ENCODE results near the gene ZPBP2. TPM values are rescaled to one million over a fixed set of nuclear protein-coding genes. Genes with fewer than 3 reads are reported as not detected.

Gene ZPBP2
- total RNA-seq, 1 experiment from 2014 or later, result not detected

GRCh38 chr17:39823407-39824054 lies 44.5 kb upstream of the ZPBP2 start:
- DNase-seq (ENCODE audit: low read depth, low spot score) (no peak), ATAC-seq (no peak)
- intact Hi-C loops (cut with micrococcal nuclease), result no loop called here
- no peaks in the 10 kb centered on the region for H3K9me2 ChIP-seq (ENCODE audit: insufficient read depth)
- no peak overlapping the region for H3K9ac ChIP-seq (ENCODE audit: low read length)
- no peaks in the 10 kb centered on the region for H3K27me3 ChIP-seq (ENCODE audit: insufficient read depth, low read length)
- H3K79me2 ChIP-seq (ENCODE audit: insufficient read depth, low read length), result no peaks in the 10 kb centered on the region
- H4K20me1 ChIP-seq (ENCODE audit: insufficient read depth), result no peaks in the 10 kb centered on the region
- TF ChIP-seq RAD21 (IDR thresholded peaks at IDR 0.05; ENCODE audit: low read depth), result no peak
- no peak for TF ChIP-seq SIN3A (IDR thresholded peaks at IDR 0.05; ENCODE audit: low read depth)
- no peak for TF ChIP-seq MAX (IDR thresholded peaks at IDR 0.05)
- no peak for TF ChIP-seq EZH2phosphoT487 (IDR thresholded peaks at IDR 0.05; ENCODE audit: borderline replicate concordance)
- no peak for TF ChIP-seq CEBPB (IDR thresholded peaks at IDR 0.05; ENCODE audit: low read depth)
- no peak for TF ChIP-seq YY1 (IDR thresholded peaks at IDR 0.05; ENCODE audit: extremely low read depth, insufficient replicate concordance, low read depth, low read length)
- TF ChIP-seq, protein P1, sequence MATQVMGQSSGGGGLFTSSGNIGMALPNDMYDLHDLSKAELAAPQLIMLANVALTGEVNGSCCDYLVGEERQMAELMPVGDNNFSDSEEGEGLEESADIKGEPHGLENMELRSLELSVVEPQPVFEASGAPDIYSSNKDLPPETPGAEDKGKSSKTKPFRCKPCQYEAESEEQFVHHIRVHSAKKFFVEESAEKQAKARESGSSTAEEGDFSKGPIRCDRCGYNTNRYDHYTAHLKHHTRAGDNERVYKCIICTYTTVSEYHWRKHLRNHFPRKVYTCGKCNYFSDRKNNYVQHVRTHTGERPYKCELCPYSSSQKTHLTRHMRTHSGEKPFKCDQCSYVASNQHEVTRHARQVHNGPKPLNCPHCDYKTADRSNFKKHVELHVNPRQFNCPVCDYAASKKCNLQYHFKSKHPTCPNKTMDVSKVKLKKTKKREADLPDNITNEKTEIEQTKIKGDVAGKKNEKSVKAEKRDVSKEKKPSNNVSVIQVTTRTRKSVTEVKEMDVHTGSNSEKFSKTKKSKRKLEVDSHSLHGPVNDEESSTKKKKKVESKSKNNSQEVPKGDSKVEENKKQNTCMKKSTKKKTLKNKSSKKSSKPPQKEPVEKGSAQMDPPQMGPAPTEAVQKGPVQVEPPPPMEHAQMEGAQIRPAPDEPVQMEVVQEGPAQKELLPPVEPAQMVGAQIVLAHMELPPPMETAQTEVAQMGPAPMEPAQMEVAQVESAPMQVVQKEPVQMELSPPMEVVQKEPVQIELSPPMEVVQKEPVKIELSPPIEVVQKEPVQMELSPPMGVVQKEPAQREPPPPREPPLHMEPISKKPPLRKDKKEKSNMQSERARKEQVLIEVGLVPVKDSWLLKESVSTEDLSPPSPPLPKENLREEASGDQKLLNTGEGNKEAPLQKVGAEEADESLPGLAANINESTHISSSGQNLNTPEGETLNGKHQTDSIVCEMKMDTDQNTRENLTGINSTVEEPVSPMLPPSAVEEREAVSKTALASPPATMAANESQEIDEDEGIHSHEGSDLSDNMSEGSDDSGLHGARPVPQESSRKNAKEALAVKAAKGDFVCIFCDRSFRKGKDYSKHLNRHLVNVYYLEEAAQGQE (IDR thresholded peaks at IDR 0.05; ENCODE audit: low read depth), result no peak
- no peak for TF ChIP-seq CBX3 (IDR thresholded peaks at IDR 0.05; ENCODE audit: low read depth)
- no peak for TF ChIP-seq TCF7L2 (IDR thresholded peaks at IDR 0.05; ENCODE audit: borderline replicate concordance, extremely low read depth, insufficient read depth, insufficient read length)
- no peak for TF ChIP-seq ZNF274 (IDR thresholded peaks at IDR 0.05; ENCODE audit: low read depth, low read length)
- no peak for TF ChIP-seq FOSL1 (IDR thresholded peaks at IDR 0.05; ENCODE audit: low read depth)
- TF ChIP-seq, protein P2, sequence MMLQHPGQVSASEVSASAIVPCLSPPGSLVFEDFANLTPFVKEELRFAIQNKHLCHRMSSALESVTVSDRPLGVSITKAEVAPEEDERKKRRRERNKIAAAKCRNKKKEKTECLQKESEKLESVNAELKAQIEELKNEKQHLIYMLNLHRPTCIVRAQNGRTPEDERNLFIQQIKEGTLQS (IDR thresholded peaks at IDR 0.05), result no peak
- TF ChIP-seq, protein P3, sequence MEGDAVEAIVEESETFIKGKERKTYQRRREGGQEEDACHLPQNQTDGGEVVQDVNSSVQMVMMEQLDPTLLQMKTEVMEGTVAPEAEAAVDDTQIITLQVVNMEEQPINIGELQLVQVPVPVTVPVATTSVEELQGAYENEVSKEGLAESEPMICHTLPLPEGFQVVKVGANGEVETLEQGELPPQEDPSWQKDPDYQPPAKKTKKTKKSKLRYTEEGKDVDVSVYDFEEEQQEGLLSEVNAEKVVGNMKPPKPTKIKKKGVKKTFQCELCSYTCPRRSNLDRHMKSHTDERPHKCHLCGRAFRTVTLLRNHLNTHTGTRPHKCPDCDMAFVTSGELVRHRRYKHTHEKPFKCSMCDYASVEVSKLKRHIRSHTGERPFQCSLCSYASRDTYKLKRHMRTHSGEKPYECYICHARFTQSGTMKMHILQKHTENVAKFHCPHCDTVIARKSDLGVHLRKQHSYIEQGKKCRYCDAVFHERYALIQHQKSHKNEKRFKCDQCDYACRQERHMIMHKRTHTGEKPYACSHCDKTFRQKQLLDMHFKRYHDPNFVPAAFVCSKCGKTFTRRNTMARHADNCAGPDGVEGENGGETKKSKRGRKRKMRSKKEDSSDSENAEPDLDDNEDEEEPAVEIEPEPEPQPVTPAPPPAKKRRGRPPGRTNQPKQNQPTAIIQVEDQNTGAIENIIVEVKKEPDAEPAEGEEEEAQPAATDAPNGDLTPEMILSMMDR (IDR thresholded peaks at IDR 0.05 in 2 of 3, conservative IDR thresholded peaks at IDR 0.05 in 1 of 3; ENCODE audit: borderline replicate concordance in 1 of 3, insufficient read depth in 1 of 3, low read depth in 2 of 3, low read length in 2 of 3), result no peak
- TF ChIP-seq EGR1 (IDR thresholded peaks at IDR 0.05; ENCODE audit: low read depth), result no peak
- no peak for TF ChIP-seq EZH2 (IDR thresholded peaks at IDR 0.05)
- TF ChIP-seq POLR2AphosphoS5 (IDR thresholded peaks at IDR 0.05; ENCODE audit: low read depth, low read length), result no peak
- no peak for TF ChIP-seq SRF (IDR thresholded peaks at IDR 0.05; ENCODE audit: low read depth)
- ChIA-PET RAD21 (ENCODE audit: low non-redundant PET in 1 of 2, low total read pairs in 2 of 2, uncharacterized antibody in 2 of 2, unreplicated experiment in 2 of 2) (no interaction called here), POLR2A (no interaction called here), CTCF (no interaction called here)
- no peaks in the 10 kb centered on the region; a peak in 2 of 4 replicates for H3K9me3 ChIP-seq (ENCODE audit: control insufficient read depth in 1 of 2, insufficient read depth in 1 of 2, low read depth in 1 of 2, low read length in 2 of 2)
- H3K4me1 ChIP-seq (ENCODE audit: control insufficient read depth in 1 of 2, insufficient read depth in 2 of 2, low read length in 2 of 2), result no peaks in the 10 kb centered on the region
- H3K36me3 ChIP-seq (ENCODE audit: control insufficient read depth in 1 of 2, insufficient read depth in 2 of 2, low read length in 2 of 2), result no peaks in the 10 kb centered on the region
- no peak overlapping the region for H3K4me2 ChIP-seq (ENCODE audit: low read length)
- H3K4me3 ChIP-seq (replicated peaks in 1 of 2; ENCODE audit: low read depth in 1 of 2, low read length in 2 of 2), result no peak overlapping the region
- H3K27ac ChIP-seq (ENCODE audit: low read depth, low read length), result no peak overlapping the region
- BruUV-seq (replicated peaks), result no TSS peak
- H2AFZ ChIP-seq (ENCODE audit: low read depth, low read length, poor library complexity, severe bottlenecking), result no peak overlapping the region

Measured in HCT116 (cell line).